Measurements from ENCODE around the gene NKPD1.
A peak's percentile ranks its signal among the peaks of the same experiment; 100 is the strongest.

Gene NKPD1

DNA sequence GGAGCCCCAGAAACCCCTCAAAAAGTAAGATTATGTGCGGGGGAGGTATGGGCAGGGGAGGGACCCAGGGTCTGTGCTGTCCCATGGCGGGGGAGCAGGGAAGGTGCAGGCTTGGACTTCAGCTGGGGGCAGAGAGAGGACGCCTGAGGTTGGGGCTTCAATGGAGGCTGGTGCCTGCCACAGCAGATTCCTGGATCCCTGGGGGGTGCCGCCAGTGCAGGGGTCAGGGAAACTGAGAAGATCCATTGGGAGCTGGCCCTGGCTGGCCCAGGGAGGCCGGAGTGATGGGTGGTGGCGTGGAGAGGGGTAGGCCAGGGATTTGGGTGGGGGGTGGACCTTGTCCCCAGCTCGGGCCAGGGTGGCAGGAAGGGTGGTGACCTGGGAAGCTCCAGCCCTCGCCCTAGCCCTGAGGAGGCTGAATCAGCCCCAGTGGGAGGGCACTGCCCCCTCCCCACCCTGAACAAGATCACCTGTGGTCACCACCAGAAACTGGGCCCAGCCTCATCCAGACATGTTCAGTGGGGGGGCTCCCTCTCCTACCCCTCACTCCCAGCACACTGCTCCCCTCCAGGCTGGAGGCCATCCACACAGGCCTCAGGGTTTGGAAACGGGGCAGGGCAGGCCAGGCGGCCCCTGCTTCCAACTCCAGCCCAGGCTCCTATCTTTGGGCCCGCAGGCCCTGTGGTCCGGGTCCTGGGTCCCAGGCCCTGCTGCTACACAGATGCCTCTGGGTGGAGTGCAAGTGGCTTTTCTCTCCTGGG, 1.4 kb downstream of the NKPD1 start:
- no peaks in the 10 kb centered on the region for H3K36me3 ChIP-seq (ENCODE audit: control insufficient read depth, insufficient read depth, low read length)
- no peak overlapping the region for H3K9ac ChIP-seq (ENCODE audit: low read length)
- H3K27me3 ChIP-seq (ENCODE audit: control insufficient read depth, insufficient read depth, low read length) = peaks cover 42% of the 10 kb centered on the region
- no peaks in the 10 kb centered on the region for H3K9me3 ChIP-seq (ENCODE audit: control insufficient read depth, low read length)
- H3K4me1 ChIP-seq (ENCODE audit: control insufficient read depth, insufficient read depth, low read length) = peaks cover 34% of the 10 kb centered on the region
- no peak overlapping the region for H3K4me3 ChIP-seq (ENCODE audit: low read length)

DNA sequence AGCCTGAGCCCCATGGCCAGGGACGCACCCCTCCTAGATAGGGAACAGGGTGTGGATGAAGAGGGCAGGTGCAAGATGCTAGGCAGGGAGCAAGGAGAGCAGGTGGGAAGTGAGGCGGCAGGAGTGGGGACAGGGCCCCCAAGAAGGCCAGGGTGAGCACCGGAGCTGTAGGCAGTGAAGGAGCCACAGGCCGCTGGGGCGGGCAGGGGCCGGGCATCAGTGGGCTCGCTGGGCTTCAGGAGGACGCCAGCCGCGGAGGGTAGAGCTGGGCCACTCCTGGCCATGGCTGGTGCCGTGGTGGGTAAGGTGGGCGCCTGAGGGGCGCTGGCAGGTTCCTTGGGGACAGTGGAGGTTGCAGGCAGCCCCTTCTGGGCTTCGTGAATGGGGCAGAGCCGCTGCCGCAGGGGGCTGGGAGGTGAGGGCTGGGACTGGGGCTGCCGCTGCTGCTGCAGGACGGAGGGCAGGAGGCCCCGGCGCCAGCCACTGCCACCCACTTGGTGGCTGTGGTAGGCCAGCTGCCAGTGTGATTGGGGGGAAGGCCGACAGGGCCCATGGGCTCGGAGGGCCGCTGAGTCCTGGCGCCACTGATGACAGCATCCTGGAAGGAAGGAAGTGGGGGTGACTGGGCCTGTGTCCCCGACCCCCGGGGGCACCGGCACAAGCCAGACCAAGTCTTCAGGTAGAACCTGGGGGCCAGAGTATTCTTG, 2.1 kb downstream of the NKPD1 start:
- peaks cover 34% of the 10 kb centered on the region for H3K4me1 ChIP-seq (ENCODE audit: control insufficient read depth, insufficient read depth, low read length)

DNA sequence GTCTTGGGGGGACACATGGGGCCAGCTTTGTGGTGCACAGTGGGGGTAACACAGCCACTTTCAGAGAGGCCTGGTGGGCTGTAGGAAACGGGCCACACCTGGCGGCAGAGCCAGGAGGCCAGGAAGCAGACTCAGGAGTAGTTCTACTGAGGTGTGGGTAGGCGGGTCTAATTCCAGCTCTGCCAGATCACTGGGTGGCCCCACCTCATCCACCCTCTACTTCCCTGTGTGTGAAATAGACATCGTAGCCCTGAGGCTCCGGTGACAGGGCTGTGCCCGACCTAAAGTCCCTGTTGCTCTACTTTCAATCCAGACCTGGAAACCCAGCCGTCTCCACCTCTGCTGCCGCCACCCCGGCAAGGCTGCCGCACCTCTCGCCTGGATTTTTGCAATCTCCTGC, 4.0 kb downstream of the NKPD1 start:
- Histone ChIP-seq H3K36me3 (ENCODE audit: control insufficient read depth, insufficient read depth, low read length) (no peaks in the 10 kb centered on the region), H3K9ac (ENCODE audit: low read length) (peak overlapping the region; percentile 37), H3K9me3 (ENCODE audit: control insufficient read depth, low read length) (no peaks in the 10 kb centered on the region), H3K27me3 (ENCODE audit: control insufficient read depth, insufficient read depth, low read length) (peaks cover 56% of the 10 kb centered on the region), H3K4me1 (ENCODE audit: control insufficient read depth, insufficient read depth, low read length) (peaks cover 52% of the 10 kb centered on the region), H3K4me3 (ENCODE audit: low read length) (no peak overlapping the region)

More for the DNA sequence above, 2.1 kb downstream of the NKPD1 start:
- no peaks in the 10 kb centered on the region for H3K9me3 ChIP-seq (ENCODE audit: control insufficient read depth, low read length)
- H3K27me3 ChIP-seq (ENCODE audit: control insufficient read depth, insufficient read depth, low read length) = peaks cover 50% of the 10 kb centered on the region
- H3K9ac ChIP-seq (ENCODE audit: low read length) = no peak overlapping the region
- H3K4me3 ChIP-seq (ENCODE audit: low read length) = no peak overlapping the region
- no peaks in the 10 kb centered on the region for H3K36me3 ChIP-seq (ENCODE audit: control insufficient read depth, insufficient read depth, low read length)

DNA sequence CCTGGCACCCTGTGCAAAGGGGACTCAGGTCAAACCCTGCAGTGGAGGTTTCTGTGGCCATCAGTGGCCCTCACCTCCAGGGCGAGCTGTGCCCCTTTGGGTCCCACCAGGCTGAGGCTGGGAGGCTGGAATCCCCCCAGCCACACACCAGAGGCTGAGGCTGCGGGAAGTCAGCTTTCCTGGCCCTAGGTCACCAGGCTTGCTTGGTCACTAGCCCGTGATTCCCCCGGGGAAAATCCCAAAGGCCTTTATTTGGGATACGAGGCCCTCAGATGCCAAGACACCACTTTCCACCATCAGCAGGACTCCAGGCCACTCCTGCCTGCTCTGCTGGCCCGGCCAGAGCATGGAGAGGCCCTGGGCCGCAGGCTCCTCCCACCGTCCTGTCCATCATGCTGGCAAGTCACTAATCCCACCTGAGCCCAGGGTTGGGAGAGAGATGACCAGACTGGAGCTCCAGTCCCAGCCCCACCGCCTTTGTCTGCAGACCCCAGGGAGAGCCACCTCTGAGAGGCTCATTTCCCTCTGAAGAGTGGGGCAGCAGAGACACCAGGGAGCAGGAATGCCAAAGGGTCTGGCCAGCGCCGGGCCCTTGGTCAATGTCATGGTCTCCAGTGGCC, 4.7 kb downstream of the NKPD1 start:
- Histone ChIP-seq H3K9me3 (ENCODE audit: control insufficient read depth, low read length) (no peaks in the 10 kb centered on the region), H3K36me3 (ENCODE audit: control insufficient read depth, insufficient read depth, low read length) (no peaks in the 10 kb centered on the region), H3K9ac (ENCODE audit: low read length) (no peak overlapping the region), H3K4me3 (ENCODE audit: low read length) (no peak overlapping the region), H3K4me1 (ENCODE audit: control insufficient read depth, insufficient read depth, low read length) (peaks cover 52% of the 10 kb centered on the region), H3K27me3 (ENCODE audit: control insufficient read depth, insufficient read depth, low read length) (peaks cover 56% of the 10 kb centered on the region)

DNA sequence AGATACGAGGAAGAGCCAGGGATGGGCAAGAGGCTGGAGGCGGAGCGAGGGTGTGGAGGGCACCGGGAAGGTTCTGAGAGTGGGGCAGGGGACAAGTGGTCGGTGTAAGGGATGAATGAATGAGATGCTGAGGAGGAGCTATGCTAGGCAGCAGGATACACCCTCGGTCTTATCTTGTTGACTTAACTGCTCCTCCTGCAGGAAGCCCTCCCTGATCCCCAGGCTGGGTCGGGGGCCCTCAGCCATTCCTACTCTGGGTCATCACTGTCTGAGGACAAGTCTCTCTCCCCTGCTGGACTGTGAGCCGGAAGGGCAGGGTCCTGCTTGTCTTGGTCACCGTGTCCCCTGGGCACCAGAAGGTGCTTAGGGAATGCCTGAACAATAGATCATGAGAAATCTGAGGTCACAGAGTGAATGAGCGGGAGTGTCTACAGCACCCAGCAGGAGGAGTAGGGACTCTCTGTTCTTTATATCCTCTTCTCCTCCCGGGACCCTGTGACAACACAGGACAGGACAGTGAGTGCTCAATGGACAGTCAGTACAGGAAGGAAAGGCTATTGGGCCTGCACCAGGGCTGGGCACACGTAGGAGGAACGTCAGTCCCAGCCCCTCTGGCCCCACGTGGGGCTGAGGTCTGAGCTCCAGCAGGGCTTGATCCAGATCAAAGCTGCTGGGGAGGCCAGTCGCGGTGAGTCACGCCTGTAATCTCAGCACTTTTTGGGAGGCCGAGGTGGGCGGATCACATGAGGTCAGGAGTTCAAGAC, 6.5 kb downstream of the NKPD1 start:
- H3K9me3 ChIP-seq (ENCODE audit: control insufficient read depth, low read length) = no peaks in the 10 kb centered on the region
- H3K27me3 ChIP-seq (ENCODE audit: control insufficient read depth, insufficient read depth, low read length) = peaks cover 49% of the 10 kb centered on the region
- H3K9ac ChIP-seq (ENCODE audit: low read length) = no peak overlapping the region
- H3K4me1 ChIP-seq (ENCODE audit: control insufficient read depth, insufficient read depth, low read length) = peaks cover 44% of the 10 kb centered on the region
- H3K36me3 ChIP-seq (ENCODE audit: control insufficient read depth, insufficient read depth, low read length) = no peaks in the 10 kb centered on the region
- H3K4me3 ChIP-seq (ENCODE audit: low read length) = no peak overlapping the region

DNA sequence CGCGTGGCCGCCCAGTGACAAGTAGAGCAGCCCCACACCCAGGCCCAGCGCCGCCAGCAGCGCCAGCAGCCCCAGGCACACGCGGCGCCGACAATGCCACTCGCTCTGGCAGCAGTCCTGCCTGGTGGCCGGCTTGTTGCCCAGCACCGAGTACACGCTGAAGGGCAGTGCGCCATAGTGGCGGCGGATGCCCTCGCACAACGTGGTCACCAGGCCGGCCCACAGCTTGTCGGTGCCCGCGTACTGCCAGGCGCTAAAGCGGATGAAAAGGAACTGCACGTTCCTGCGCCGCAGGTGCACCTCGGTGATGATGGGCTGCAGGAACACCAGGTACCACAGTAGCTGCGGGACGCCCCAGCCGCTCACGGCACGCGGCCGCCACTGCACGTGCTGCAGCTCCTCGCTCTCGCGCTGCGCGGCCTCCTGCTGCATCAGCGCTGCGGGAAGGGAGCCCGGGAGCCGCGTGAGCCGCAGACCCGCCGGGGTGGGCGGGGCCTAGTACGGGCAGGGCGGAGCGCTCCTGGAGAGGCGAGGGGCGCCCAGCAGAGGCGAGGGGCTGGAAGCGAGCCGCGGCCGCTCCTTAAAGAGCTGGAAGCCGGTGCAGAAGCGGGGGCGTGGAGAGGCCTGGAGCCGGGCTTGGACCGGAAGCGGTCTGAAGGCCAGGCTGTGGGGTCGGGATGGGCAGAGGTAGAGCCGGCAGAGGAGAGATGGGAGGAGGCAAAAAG, 7.3 kb downstream of the NKPD1 start:
- Histone ChIP-seq H3K36me3 (ENCODE audit: control insufficient read depth, insufficient read depth, low read length) (no peaks in the 10 kb centered on the region), H3K4me3 (ENCODE audit: low read length) (no peak overlapping the region), H3K4me1 (ENCODE audit: control insufficient read depth, insufficient read depth, low read length) (peaks cover 44% of the 10 kb centered on the region), H3K9me3 (ENCODE audit: control insufficient read depth, low read length) (no peaks in the 10 kb centered on the region), H3K27me3 (ENCODE audit: control insufficient read depth, insufficient read depth, low read length) (peaks cover 45% of the 10 kb centered on the region), H3K9ac (ENCODE audit: low read length) (no peak overlapping the region)

DNA sequence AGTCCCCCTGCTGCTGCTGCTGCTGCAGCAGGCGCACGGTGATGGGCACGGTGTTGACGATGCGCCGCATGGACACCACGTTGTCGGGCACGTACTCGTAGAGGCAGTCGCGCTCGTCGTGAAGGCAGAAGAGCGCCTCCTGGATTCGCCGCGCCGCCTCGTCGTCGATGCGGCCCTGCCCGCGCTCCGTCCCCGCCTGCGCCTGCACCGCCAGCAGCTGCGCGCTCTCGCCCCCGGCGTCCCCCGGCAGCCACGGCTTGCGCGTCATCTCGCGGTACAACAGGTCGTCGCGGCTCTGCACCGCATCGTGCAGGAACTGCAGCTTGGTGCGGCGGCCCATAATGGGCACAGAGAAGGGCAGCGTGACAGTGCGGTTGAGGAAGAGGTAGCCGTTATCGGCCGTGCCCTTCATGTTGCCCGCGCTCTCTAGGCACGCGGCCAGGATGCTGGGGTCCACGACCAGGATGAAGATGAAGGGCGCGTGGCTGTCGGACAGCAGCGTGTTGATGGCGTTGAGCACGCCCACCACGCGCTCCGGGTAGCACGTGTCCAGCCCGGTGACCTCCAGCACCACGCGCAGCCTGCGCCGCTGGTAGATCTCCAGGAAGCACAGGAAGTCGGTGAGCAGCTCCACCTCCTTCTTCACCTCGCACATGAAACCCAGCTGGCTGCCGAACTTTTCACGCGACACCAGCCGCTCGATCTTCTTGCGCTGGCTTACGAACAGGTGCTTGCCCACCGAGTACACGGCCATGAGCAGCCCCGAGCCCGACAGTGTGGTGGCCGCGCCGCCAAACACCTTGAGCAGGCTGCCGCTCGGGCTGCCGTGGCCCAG, 8.1 kb downstream of the NKPD1 start:
- Histone ChIP-seq H3K9ac (ENCODE audit: low read length) (no peak overlapping the region), H3K4me3 (ENCODE audit: low read length) (peak overlapping the region; percentile 14), H3K36me3 (ENCODE audit: control insufficient read depth, insufficient read depth, low read length) (no peaks in the 10 kb centered on the region), H3K27me3 (ENCODE audit: control insufficient read depth, insufficient read depth, low read length) (peaks cover 41% of the 10 kb centered on the region), H3K4me1 (ENCODE audit: control insufficient read depth, insufficient read depth, low read length) (peaks cover 44% of the 10 kb centered on the region), H3K9me3 (ENCODE audit: control insufficient read depth, low read length) (no peaks in the 10 kb centered on the region)

DNA sequence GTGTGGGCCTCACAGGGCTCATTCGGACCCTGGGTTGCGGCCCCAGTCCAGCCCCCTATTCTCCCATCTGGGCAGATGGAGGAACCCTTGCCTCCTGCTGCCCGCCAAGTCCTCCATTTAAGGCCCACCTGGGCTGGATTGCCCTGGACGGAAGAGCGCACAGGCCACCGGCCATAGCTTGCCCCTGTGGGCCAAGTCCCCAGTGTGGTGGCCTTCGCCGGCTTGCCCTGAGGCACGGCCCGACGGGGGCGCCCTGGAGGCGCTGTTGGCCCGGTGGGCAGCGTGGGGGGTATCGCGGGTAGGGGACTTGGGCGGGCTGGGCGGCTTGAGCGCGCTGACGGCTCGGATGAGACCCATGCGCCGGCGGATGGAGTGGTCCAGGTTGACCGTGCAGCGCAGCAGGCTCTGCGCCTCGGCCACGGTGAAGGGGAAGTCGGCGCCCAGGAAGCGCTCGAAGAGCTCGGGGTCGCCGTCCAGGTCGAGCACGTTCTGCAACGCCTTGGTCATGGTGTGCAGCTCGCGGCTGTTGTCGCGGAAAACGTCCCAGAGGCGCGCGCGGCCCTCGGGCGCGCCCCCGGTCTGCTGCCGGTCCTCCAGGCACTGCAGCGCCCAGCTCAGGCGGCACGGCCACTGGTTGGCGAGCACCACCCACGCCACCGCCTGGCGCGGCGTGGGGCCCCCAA, 8.8 kb downstream of the NKPD1 start:
- H3K9me3 ChIP-seq (ENCODE audit: control insufficient read depth, low read length) = no peaks in the 10 kb centered on the region
- no peaks in the 10 kb centered on the region for H3K36me3 ChIP-seq (ENCODE audit: control insufficient read depth, insufficient read depth, low read length)
- no peak overlapping the region for H3K9ac ChIP-seq (ENCODE audit: low read length)
- peaks cover 41% of the 10 kb centered on the region for H3K27me3 ChIP-seq (ENCODE audit: control insufficient read depth, insufficient read depth, low read length)
- H3K4me1 ChIP-seq (ENCODE audit: control insufficient read depth, insufficient read depth, low read length) = peaks cover 41% of the 10 kb centered on the region
- no peak overlapping the region for H3K4me3 ChIP-seq (ENCODE audit: low read length)

DNA sequence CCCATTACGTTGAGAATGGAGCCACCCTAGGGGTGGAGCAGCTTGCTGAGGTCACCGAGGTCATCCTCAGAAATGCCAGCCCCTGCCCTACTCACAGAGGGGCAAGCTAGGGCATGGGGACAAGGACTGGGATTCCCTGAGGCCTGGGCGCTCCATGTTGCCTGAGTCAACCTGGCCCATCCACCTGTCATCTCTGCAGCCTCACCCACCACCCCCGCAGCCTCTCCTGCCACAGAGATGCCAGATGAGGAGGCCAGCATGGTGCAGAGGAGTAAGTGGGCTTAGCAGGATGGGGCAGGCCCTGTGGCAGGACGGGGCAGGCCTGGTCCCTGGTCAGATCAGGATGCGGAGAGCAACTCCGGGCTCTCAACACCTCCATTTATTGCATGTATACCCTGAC, 9.5 kb downstream of the NKPD1 start:
- H3K4me1 ChIP-seq (ENCODE audit: control insufficient read depth, insufficient read depth, low read length) = peaks cover 35% of the 10 kb centered on the region
- H3K9ac ChIP-seq (ENCODE audit: low read length) = no peak overlapping the region
- H3K27me3 ChIP-seq (ENCODE audit: control insufficient read depth, insufficient read depth, low read length) = peaks cover 38% of the 10 kb centered on the region
- no peaks in the 10 kb centered on the region for H3K9me3 ChIP-seq (ENCODE audit: control insufficient read depth, low read length)
- H3K36me3 ChIP-seq (ENCODE audit: control insufficient read depth, insufficient read depth, low read length) = no peaks in the 10 kb centered on the region
- no peak overlapping the region for H3K4me3 ChIP-seq (ENCODE audit: low read length)

DNA sequence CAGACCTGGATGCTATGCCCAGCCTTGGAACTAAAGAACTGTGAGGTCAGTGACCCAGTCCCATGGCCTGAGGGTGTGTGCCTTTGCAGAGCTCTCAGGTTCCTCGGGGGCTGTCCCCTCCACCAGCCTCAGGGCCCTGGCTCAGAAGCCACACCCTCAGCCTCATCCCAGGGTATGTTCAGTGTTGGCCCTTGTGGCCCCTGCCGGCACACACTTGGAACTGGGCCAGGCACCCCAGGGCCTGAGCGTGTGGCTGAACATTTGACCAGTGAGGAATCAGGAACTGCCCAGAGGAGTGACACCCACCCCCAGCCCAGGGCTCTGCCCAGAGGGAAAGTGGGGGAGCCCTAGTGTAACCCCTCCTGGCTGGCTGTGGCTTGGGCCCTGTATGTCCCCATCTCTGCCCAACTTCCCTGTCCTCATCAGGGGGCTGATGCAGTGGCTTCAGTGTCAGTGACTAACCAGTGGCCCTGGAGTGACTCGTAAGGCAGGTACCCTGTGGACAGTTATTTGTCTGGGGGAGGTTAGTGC, 10.0 kb downstream of the NKPD1 start:
- H3K27me3 ChIP-seq (ENCODE audit: control insufficient read depth, insufficient read depth, low read length) = peaks cover 38% of the 10 kb centered on the region

More for the DNA sequence above, 10.0 kb downstream of the NKPD1 start:
- no peaks in the 10 kb centered on the region for H3K9me3 ChIP-seq (ENCODE audit: control insufficient read depth, low read length)
- H3K4me3 ChIP-seq (ENCODE audit: low read length) = no peak overlapping the region
- H3K36me3 ChIP-seq (ENCODE audit: control insufficient read depth, insufficient read depth, low read length) = no peaks in the 10 kb centered on the region
- peaks cover 32% of the 10 kb centered on the region for H3K4me1 ChIP-seq (ENCODE audit: control insufficient read depth, insufficient read depth, low read length)
- H3K9ac ChIP-seq (ENCODE audit: low read length) = no peak overlapping the region
